Ovary (tissue), 3 donors: Measurements from ENCODE around the gene ABLIM2.

Source experiments
- EP300 ChIP-seq: sonication (generic); formaldehyde crosslinking; IDR thresholded peaks from one replicate; pipeline ENCODE4 v1.6.1; 2017; ENCODE audit warnings: antibody characterized with exemption
- POLR2A ChIP-seq: fragments of 450-650 bp; IDR thresholded peaks from one replicate; pipeline ENCODE4 v1.6.1; 2017; ENCODE audit warnings: antibody characterized with exemption, mild to moderate bottlenecking, moderate library complexity
- TF ChIP-seq, protein P1 (sequence below), 3 donors: fragments of 450-650 bp in 2 of 3; fragments of 200-600 bp in 1 of 3; IDR thresholded peaks; one replicate each; pipeline versions ENCODE4 v1.5.1 to v1.8.0; 2016 to 2022; ENCODE audit warnings: antibody characterized with exemption in 3 of 3, mild to moderate bottlenecking in 1 of 3
- donor health status: DM: no; HTN: no; CAD: no.

DNA sequence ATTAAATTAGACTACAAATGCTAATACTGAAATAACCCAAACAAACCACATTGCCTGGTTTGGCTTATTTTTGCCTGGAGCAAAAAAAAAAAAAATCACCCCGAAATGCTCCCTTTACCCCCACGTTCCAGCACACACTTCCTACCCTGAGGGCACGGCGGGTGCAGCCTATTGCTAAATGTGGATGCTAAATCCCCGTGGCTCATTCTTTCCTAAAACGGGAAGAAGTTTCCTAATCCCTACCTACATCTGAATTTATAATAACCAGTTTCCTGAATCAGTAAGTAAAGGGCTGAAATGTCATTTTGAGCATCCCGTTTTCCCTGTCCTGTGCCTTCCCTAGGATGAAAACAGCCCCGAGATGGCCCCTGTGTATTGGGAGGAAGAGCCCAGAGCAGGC lies 97.0 kb downstream of the ABLIM2 start:
- TF ChIP-seq, protein P1, sequence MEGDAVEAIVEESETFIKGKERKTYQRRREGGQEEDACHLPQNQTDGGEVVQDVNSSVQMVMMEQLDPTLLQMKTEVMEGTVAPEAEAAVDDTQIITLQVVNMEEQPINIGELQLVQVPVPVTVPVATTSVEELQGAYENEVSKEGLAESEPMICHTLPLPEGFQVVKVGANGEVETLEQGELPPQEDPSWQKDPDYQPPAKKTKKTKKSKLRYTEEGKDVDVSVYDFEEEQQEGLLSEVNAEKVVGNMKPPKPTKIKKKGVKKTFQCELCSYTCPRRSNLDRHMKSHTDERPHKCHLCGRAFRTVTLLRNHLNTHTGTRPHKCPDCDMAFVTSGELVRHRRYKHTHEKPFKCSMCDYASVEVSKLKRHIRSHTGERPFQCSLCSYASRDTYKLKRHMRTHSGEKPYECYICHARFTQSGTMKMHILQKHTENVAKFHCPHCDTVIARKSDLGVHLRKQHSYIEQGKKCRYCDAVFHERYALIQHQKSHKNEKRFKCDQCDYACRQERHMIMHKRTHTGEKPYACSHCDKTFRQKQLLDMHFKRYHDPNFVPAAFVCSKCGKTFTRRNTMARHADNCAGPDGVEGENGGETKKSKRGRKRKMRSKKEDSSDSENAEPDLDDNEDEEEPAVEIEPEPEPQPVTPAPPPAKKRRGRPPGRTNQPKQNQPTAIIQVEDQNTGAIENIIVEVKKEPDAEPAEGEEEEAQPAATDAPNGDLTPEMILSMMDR (IDR thresholded peaks at IDR 0.05): no peak
- TF ChIP-seq POLR2A: no peak
- TF ChIP-seq EP300: no peak
